HCT116 (cell line): ENCODE data around the gene CFAP74. TPM values are rescaled to one million over a fixed set of nuclear protein-coding genes. Genes with fewer than 3 reads are reported as not detected.

ENCODE experiments used
- ATAC-seq: fragments of 200-7000 bp; cut with Tn5 transposase; 2 replicates; pipeline ENCODE4 v1.9.1; 2020; ENCODE audit warnings: mild to moderate bottlenecking, moderate library complexity
- BruUV-seq: library from RNA; stranded (reverse); fragments of 400-500 nt; replicated peaks from 2 replicates; lab custom pipeline; 2021; lab: Mats Ljungman, UMichigan
- CTCF ChIA-PET: fragments of 300-600 bp; sonication (Branson Sonifier 250); formaldehyde crosslinking; loops from one replicate; lab custom pipeline; 2021; ENCODE audit warnings: antibody characterized with exemption; lab: Charles Lee
- POLR2A ChIA-PET: fragments of 300-600, 350-600 bp; sonication (Branson Sonifier 250); formaldehyde crosslinking; loops from one replicate; lab custom pipeline; 2021; ENCODE audit warnings: antibody characterized with exemption; lab: Charles Lee
- RAD21 ChIA-PET, 2 experiments: fragments of 300-600 bp; sonication (Branson Sonifier 250); formaldehyde crosslinking; loops; one replicate each; lab custom pipeline; 2023; ENCODE audit warnings: low total read pairs in 2 of 2; ENCODE audit not compliant: uncharacterized antibody in 2 of 2, unreplicated experiment in 2 of 2, low non-redundant PET in 1 of 2; lab: Charles Lee
- DNase-seq: peaks from one replicate; pipeline ENCODE4 v3.0.0-alpha.2; 2010; ENCODE audit warnings: low read depth, low spot score
- H2AFZ ChIP-seq: fragments of 200-600 bp; shearing (Covaris generic), sonication (generic); 2 replicates; pipeline ENCODE4 v1.6.1; 2017; ENCODE audit warnings: low read depth, mixed run types, mixed read lengths, antibody characterized with exemption, low read length; ENCODE audit not compliant: poor library complexity, severe bottlenecking
- H3K27ac ChIP-seq: 2 replicates; pipeline ENCODE4 v1.5.1; 2012; ENCODE audit warnings: low read depth, low read length
- H3K27me3 ChIP-seq: fragments of 200-600 bp; sonication (generic); 2 replicates; pipeline ENCODE4 v1.6.1; 2016; ENCODE audit warnings: mixed run types, low read length, mixed read lengths; ENCODE audit not compliant: insufficient read depth
- H3K36me3 ChIP-seq, 2 experiments: fragments of 200-500 bp in 1 of 2; fragments of 200-600 bp in 1 of 2; sonication (Bioruptor generic) in 1 of 2; sonication (generic) in 1 of 2; 2 replicates each; pipeline versions ENCODE4 v1.5.1 to v1.6.1; 2014 to 2016; ENCODE audit warnings: low read length in 2 of 2, inconsistent platforms in 1 of 2, mixed read lengths in 1 of 2, mixed run types in 1 of 2; ENCODE audit not compliant: insufficient read depth in 2 of 2, control insufficient read depth in 1 of 2
- H3K4me1 ChIP-seq, 2 experiments: fragments of 200-600 bp in 1 of 2; sonication (generic) in 1 of 2; 2 replicates each; pipeline versions ENCODE4 v1.5.1 to v1.6.1; 2012 to 2017; ENCODE audit warnings: low read length in 2 of 2, inconsistent platforms in 1 of 2, mild to moderate bottlenecking in 1 of 2, mixed read lengths in 1 of 2, mixed run types in 1 of 2, moderate library complexity in 1 of 2; ENCODE audit not compliant: insufficient read depth in 2 of 2, control insufficient read depth in 1 of 2
- H3K4me2 ChIP-seq: fragments of 200-600 bp; sonication (generic); 2 replicates; pipeline ENCODE4 v1.6.1; 2017; ENCODE audit warnings: mixed run types, low read length, mixed read lengths
- H3K4me3 ChIP-seq, 2 experiments: fragments of 200-600 bp in 1 of 2; sonication (generic) in 1 of 2; replicated peaks in 1 of 2; 2 replicates each; pipeline ENCODE4 v1.5.1; 2011 to 2016; ENCODE audit warnings: low read length in 2 of 2, control low read depth in 1 of 2, low read depth in 1 of 2, mild to moderate bottlenecking in 1 of 2, mixed read lengths in 1 of 2, mixed run types in 1 of 2
- H3K79me2 ChIP-seq: fragments of 200-600 bp; sonication (generic); 2 replicates; pipeline ENCODE4 v1.6.1; 2017; ENCODE audit warnings: mild to moderate bottlenecking, mixed run types, low read length, moderate library complexity, mixed read lengths; ENCODE audit not compliant: insufficient read depth
- H3K9ac ChIP-seq: fragments of 200-600 bp; sonication (generic); 2 replicates; pipeline ENCODE4 v1.6.1; 2016; ENCODE audit warnings: low read length, mixed read lengths
- H3K9me2 ChIP-seq: fragments of 200-600 bp; sonication (generic), shearing (Covaris generic); 2 replicates; pipeline ENCODE4 v1.6.1; 2017; ENCODE audit warnings: mixed run types, mild to moderate bottlenecking, moderate library complexity; ENCODE audit not compliant: insufficient read depth
- H3K9me3 ChIP-seq, 2 experiments: fragments of 200-500 bp in 1 of 2; fragments of 200-600 bp in 1 of 2; sonication (Bioruptor generic) in 1 of 2; sonication (generic) in 1 of 2; 2 replicates each; pipeline ENCODE4 v1.6.1; 2014 to 2017; ENCODE audit warnings: low read length in 2 of 2, mixed read lengths in 2 of 2, inconsistent platforms in 1 of 2, low read depth in 1 of 2, mild to moderate bottlenecking in 1 of 2, mixed run types in 1 of 2, moderate library complexity in 1 of 2; ENCODE audit not compliant: control insufficient read depth in 1 of 2, insufficient read depth in 1 of 2
- H4K20me1 ChIP-seq: fragments of 200-600 bp; sonication (generic), shearing (Covaris generic); 2 replicates; pipeline ENCODE4 v1.6.1; 2017; ENCODE audit warnings: mixed run types, mild to moderate bottlenecking, moderate library complexity; ENCODE audit not compliant: insufficient read depth
- EGR1 ChIP-seq: IDR thresholded peaks from 2 replicates; pipeline ENCODE4 v1.6.1; 2012; ENCODE audit warnings: low read depth
- EZH2phosphoT487 ChIP-seq: fragments of 200-600 bp; IDR thresholded peaks from 2 replicates; pipeline ENCODE4 v1.6.1; 2018; ENCODE audit warnings: antibody characterized with exemption, borderline replicate concordance
- POLR2A ChIP-seq: IDR thresholded peaks from 2 replicates; pipeline ENCODE4 v1.7.0; 2011; ENCODE audit warnings: borderline replicate concordance; ENCODE audit not compliant: insufficient read depth, insufficient read length; ENCODE audit errors: extremely low read depth
- RAD21 ChIP-seq: IDR thresholded peaks from 2 replicates; pipeline ENCODE4 v1.6.1; 2012; ENCODE audit warnings: low read depth, mild to moderate bottlenecking
- SP1 ChIP-seq: IDR thresholded peaks from 2 replicates; pipeline ENCODE4 v1.6.1; 2012; ENCODE audit warnings: low read depth
- SRF ChIP-seq: IDR thresholded peaks from 2 replicates; pipeline ENCODE4 v1.6.1; 2012; ENCODE audit warnings: low read depth
- TCF7L2 ChIP-seq: IDR thresholded peaks from 2 replicates; pipeline ENCODE4 v1.7.0; 2011; ENCODE audit warnings: borderline replicate concordance, inconsistent platforms; ENCODE audit not compliant: insufficient read depth, insufficient read length; ENCODE audit errors: extremely low read depth
- YY1 ChIP-seq: IDR thresholded peaks from 2 replicates; pipeline ENCODE4 v1.6.1; 2011; ENCODE audit warnings: low read length, low read depth, moderate library complexity, mild to moderate bottlenecking; ENCODE audit not compliant: insufficient replicate concordance; ENCODE audit errors: extremely low read depth
- ZFX ChIP-seq: fragments of 450-650 bp; IDR thresholded peaks from 2 replicates; pipeline ENCODE4 v1.6.1; 2017
- ZNF274 ChIP-seq: fragments of 200-500 bp; sonication (Bioruptor generic); IDR thresholded peaks from 2 replicates; pipeline ENCODE4 v1.6.1; 2014; ENCODE audit warnings: mild to moderate bottlenecking, low read depth, low read length, inconsistent platforms
- intact Hi-C: fragments of 100-400 bp; cut with micrococcal nuclease; formaldehyde crosslinking; loops from 2 replicates; pipeline ENCODE4 v1.10.0; 2022
- total RNA-seq: library from RNA; stranded (reverse); gene quantifications from one replicate; pipeline ENCODE4 v1.2.1, GENCODE V29; 2021; ENCODE audit not compliant: unreplicated experiment
- TF ChIP-seq, protein P1 (sequence below): IDR thresholded peaks from 2 replicates; pipeline ENCODE4 v1.6.1; 2011; ENCODE audit warnings: mild to moderate bottlenecking, low read length, moderate library complexity; ENCODE audit not compliant: insufficient replicate concordance; ENCODE audit errors: extremely low read depth

CFAP74 gene
- total RNA-seq, 1 experiment from 2014 or later = 4.9 TPM

DNA sequence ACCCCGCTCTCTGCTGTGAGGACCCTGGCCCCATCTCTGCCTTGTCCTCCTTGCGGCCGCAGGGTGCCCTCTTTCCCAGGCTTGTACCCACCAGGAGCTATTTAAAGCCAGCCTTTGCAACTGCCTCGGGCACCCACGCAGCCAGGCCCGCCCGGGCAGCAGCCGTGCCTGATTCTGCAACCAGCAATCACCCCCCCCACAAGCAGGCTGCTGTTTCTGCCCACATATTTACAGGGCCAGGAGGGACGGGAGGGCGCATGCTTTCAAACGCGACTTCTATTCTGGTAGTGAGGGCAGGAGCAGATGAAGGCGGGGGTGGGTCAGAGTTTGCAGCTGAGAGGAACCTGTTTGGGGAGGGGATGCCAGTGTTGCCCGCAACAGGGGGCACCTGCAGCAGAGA is 29.2 kb upstream of the CFAP74 start:
- ChIA-PET RAD21 (no interaction called here), CTCF (interaction anchor here (1.4 kb wide), 1 partner anchor 12 kb away, joined by 6 read pairs; no protein-coding TSS in a partner anchor), POLR2A (no interaction called here)
- Histone ChIP-seq H3K9ac (no peak overlapping the region), H3K9me3 (no peaks in the 10 kb centered on the region), H3K4me1 (no peaks in the 10 kb centered on the region), H3K27me3 (no peaks in the 10 kb centered on the region), H3K4me2 (no peak overlapping the region), H3K36me3 (no peaks in the 10 kb centered on the region), H2AFZ (no peak overlapping the region), H3K9me2 (no peaks in the 10 kb centered on the region)
- BruUV-seq = no TSS peak
- ATAC-seq (no peak), DNase-seq (no peak)
- intact Hi-C loops = no loop called here
- no peak for TF ChIP-seq SP1
- TF ChIP-seq, all 23 proteins: peak for 0
- no peaks in the 10 kb centered on the region for H3K79me2 ChIP-seq
- H3K4me3 ChIP-seq = no peak overlapping the region
- H3K27ac ChIP-seq = no peak overlapping the region
- H4K20me1 ChIP-seq = no peaks in the 10 kb centered on the region

DNA sequence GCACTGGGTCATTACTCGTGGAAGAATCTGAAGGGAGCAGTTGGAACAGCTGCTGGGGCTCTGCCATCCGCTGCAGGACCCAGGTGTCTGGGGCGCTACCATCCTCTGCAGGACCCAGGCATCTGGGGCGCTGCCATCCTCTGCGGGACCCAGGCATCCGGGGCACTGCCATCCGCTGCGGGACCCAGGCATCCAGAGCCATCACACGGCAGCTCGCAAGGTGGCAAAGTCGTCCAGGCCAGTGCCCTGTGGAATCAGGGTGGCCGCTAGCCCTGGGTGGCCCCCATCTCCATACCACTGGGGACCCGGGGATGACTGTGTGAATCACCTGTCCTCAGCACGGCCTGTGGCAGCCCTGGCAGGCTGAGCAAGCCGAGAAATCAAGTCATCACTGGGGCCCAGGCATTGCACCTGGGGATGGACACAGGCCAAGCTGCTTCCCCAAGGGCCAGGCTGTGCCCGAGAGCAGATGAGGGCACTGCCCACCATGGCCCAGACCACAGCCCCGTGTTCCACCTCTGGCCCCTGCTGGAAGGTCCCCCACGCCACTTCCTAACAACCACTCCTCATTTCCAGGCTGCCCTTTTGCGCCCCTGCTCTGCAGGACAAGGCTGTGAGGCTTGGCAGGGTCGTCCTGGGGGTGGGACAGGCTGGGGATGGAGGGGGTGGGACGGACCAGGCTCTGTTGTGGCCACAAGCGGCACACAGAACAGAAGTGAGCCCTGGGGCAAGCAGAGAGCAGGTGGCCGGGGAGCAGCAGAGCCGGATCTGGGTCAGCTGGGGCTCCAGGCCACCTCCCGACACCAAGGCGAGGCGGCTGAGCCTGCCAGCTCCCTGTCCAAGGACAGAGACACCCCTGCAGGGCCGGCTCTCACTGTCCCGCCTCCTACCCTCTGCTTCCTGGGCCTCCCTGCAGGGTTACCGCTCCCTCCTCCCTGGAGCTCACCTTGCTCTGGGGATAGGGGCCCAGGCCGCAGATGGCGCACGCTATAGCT is 28.3 kb upstream of the CFAP74 start:
- DNase-seq = no peak
- H3K27ac ChIP-seq = no peak overlapping the region
- BruUV-seq = no TSS peak
- H3K9me2 ChIP-seq = no peaks in the 10 kb centered on the region
- H3K79me2 ChIP-seq = no peaks in the 10 kb centered on the region
- CTCF ChIA-PET = interaction anchor here (1.0 to 1.4 kb wide), 2 partner anchors 13 kb away, joined by 3 to 6 read pairs; no protein-coding TSS in a partner anchor
- no peaks in the 10 kb centered on the region for H3K36me3 ChIP-seq
- no peaks in the 10 kb centered on the region for H3K9me3 ChIP-seq
- POLR2A ChIA-PET = no interaction called here
- no peak overlapping the region for H3K4me3 ChIP-seq
- intact Hi-C loops = no loop called here
- no peak overlapping the region for H3K4me2 ChIP-seq
- RAD21 ChIA-PET = no interaction called here
- no peaks in the 10 kb centered on the region for H3K27me3 ChIP-seq
- H3K9ac ChIP-seq = no peak overlapping the region
- no peaks in the 10 kb centered on the region for H3K4me1 ChIP-seq
- no peak for TF ChIP-seq EZH2phosphoT487
- TF ChIP-seq RAD21 = no peak
- no peak for TF ChIP-seq YY1
- TF ChIP-seq, protein P1, sequence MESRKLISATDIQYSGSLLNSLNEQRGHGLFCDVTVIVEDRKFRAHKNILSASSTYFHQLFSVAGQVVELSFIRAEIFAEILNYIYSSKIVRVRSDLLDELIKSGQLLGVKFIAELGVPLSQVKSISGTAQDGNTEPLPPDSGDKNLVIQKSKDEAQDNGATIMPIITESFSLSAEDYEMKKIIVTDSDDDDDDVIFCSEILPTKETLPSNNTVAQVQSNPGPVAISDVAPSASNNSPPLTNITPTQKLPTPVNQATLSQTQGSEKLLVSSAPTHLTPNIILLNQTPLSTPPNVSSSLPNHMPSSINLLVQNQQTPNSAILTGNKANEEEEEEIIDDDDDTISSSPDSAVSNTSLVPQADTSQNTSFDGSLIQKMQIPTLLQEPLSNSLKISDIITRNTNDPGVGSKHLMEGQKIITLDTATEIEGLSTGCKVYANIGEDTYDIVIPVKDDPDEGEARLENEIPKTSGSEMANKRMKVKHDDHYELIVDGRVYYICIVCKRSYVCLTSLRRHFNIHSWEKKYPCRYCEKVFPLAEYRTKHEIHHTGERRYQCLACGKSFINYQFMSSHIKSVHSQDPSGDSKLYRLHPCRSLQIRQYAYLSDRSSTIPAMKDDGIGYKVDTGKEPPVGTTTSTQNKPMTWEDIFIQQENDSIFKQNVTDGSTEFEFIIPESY = no peak
- TF ChIP-seq ZNF274 = no peak
- TF ChIP-seq SP1 = no peak
- TF ChIP-seq POLR2A = no peak
- no peak for TF ChIP-seq ZFX
- no peak for TF ChIP-seq EGR1
- no peak for TF ChIP-seq TCF7L2
- TF ChIP-seq SRF = no peak
- TF ChIP-seq, all 23 proteins: peak for 0
- ATAC-seq = 0 out of 2 replicates have a peak, but pooled peaks have one; percentile 28
- no peaks in the 10 kb centered on the region for H4K20me1 ChIP-seq
- no peak overlapping the region for H2AFZ ChIP-seq
